GM19438 (cell line): Measurements from ENCODE around the gene NDUFA9.

Source experiments
- ATAC-seq: cut with Tn5 transposase; IDR thresholded peaks from one replicate; pipeline ENCODE4 v1.9.1; 2021; ENCODE audit warnings: low read depth; ENCODE audit not compliant: unreplicated experiment

The NDUFA9 gene

DNA sequence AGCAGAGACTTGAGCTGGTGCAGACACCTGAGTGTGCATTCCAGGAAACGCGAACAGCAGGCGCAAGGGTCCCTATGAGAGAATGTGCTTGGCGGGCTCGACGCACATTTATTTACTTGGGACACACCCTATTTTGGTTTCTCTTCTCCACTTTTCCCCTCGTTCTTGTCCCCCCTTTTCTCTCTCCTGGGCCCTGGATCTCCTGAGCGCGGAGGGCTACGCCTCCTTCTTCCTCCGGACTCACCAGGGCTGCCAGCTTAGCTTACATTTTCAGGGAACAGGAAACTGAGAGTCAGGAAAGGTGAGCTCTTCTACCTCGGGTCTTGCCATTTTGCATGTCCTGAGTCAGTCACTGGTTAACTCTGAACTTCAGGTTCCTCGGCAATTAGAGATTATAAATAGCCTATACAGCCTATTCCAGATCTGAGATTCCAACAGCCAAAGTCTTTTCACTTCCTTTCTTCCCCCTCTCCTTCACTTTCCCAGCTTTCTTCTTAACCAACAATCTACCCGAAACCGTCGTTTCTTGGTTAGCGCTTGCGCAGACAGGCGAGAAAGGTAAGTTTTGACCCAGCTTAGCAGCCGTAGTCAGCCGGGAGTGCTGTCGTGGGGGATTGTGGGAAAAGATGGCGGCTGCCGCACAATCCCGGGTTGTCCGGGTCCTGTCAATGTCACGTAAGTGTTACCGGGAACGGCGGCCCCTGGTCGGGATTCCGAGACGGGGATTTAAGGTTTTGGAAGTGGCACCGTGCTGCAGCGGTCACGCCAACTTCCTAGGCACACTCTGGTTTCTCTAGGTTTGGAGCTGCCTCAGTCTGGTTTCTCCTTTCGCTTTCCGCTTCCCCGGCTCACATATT is at the start of gene NDUFA9, which contains the start of gene AKAP3:
Gene NDUFA9 (plus strand): TSS at position 614 of the 857 bp plus-strand sequence. CDS start 13 bp downstream, at position 627.
Gene AKAP3 (minus strand): TSS at position 551 of the 857 bp plus-strand sequence. CDS start 10,855 bp downstream, outside the sequence.
- peak; percentile 77 for ATAC-seq

GRCh38 chr12:4603421-4603820 is 45.5 kb upstream of the NDUFA9 start:
- ATAC-seq: no peak

DNA sequence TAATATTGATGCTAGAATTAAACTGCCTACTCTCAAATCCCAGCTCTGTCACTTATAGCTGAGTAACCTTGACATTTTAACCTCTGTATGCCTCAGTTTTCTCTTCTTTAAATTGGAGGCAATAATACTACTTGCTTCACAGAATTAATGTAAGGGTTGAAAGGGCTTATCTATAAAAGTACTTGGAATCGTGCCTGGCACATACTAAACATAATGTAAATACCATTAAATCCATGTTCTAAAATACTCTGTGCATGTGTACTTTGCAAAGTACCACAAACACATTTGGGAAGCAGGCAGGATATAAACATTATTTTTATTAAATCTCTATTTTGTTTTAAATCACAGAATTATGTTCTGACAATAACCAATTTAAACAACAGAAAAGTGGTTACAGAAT is 45.0 kb upstream of the NDUFA9 start:
- no peak for ATAC-seq

DNA sequence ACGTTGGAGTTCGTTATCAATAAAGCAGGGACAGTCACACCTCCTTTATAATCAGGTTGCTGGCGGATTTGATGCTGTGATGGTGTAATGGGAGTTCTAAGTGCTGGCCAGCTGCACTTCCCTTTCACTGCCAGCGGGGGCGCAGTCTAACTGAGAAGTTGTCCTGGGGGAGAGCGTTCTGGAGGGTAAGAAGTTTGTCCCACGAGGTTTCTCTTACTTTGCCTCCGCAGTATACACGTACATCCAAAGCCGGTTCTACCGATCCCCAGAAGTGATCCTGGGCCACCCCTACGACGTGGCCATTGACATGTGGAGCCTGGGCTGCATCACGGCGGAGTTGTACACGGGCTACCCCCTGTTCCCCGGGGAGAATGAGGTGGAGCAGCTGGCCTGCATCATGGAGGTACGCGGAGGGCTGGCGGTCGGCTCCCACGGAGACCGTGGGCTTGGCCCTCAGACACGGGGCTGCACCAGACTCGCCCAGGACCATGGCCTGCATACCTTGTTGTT is 44.2 kb upstream of the NDUFA9 start:
- peak; percentile 93 for ATAC-seq

GRCh38 chr12:4607056-4607455 is 41.9 kb upstream of the NDUFA9 start:
- ATAC-seq: no peak

GRCh38 chr12:4609071-4609470 is 39.8 kb upstream of the NDUFA9 start:
- ATAC-seq: no peak

DNA sequence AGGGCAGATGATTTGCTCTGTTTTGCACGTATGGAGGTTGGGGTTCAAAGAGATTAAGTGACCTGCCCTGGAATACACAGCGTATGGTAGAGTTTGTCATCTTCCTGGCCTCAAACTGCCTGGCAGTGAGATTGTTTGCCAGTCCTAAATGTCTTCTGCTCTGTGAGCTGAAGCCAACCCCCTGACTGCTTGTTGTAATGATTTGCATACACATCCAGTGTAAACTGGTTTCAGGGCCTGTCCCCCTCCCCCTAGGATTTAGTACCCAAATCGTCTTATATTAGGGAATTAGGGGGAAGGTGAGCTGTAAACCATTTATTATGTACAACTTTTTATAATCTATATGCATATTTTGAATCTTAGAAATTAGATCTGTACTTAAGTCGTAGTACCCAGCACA is 38.4 kb upstream of the NDUFA9 start:
- no peak for ATAC-seq

DNA sequence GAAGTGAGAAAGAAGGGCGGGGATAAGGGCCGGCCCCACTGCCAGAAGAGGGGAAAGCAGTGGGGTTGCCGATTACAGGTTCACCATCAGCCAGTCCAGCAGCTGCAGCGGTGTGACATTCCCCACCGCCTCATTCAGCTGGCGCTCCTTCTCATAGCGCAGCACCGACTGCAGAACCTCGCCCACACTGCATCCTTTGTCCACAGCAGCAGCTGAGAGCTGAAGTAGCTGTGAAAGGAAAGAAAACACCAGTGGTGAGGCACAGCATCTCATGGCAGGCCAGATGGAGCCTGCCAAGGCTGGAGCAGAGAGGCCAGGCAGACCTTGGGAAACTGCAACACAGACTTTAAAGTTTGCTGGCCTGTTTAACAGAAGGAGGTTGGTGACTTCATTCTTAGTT is 33.2 kb upstream of the NDUFA9 start:
- no peak for ATAC-seq

DNA sequence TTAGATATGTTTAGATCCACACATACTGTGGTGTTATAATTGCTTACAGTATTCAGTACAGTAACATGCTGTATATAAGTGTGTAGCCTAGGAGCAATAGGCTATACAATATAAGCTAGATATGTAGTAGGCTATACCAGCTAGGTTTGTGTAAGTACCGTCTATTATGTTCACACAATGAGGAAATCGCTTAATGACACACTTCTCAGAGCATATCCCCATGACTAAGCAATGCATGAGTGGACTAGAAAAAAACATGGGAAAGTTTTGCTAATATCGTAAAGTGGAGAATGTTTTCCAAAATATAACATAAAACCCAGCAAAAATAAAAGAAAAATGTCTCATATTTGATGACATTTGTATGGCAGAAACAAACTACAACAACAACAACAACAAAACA is 27.4 kb upstream of the NDUFA9 start:
- ATAC-seq: no peak

DNA sequence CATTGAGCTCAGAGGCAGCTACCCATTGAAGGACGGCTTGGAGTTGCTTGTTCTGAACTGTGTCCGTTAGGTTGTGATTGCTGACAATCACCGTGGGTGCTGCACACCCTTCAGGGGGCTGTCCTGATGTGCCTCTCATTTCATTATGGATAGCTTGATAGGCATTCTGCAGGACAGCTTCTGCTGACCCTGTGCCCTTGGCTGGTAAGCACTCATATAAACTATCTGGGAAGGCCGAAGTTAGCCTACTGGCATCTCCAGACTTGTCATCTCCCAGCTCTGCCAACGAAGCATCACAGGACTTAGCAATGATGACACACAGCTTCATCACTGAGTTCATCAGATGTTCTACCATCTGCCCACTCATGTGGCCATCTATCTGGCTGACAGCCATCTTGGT is 22.4 kb upstream of the NDUFA9 start:
- no peak for ATAC-seq

DNA sequence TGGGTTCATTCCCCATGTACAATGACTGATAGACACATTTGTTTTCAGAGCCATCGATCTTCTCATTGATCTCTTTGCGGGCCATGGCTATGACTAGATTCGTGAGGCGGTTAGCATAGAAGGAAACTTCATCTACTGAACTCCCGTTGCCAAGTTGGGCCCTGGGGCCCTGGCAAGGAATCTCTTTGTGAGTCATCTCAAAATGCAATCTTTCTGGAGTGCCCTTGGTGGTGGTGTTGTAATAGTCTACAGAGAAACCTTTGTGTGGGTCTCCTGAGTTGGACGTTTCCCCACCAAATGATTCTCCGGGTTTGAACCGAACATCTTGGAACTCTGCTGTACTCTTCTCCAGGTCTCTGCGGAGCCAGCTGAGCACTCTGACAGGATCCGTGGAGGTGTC is 20.5 kb upstream of the NDUFA9 start:
- no peak for ATAC-seq

DNA sequence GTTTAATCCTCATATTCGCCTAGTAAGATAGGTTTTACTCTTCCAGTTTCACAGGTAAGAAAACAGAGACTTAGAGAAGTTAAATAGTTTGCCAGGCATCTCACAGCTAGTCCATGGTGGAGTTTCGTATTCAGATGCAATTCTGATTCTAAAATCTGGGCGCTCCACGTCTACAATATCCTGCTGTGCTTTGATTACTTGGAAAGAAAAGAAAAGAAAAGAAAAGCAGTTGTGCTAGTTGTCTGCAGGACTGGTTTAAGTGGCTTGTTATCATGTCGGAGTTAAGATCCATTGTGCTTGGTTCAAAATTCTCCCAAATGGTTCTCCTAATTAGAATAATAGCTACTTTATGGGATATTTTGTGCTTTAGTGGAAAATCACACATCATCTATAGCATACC is 18.7 kb upstream of the NDUFA9 start:
- no peak for ATAC-seq

DNA sequence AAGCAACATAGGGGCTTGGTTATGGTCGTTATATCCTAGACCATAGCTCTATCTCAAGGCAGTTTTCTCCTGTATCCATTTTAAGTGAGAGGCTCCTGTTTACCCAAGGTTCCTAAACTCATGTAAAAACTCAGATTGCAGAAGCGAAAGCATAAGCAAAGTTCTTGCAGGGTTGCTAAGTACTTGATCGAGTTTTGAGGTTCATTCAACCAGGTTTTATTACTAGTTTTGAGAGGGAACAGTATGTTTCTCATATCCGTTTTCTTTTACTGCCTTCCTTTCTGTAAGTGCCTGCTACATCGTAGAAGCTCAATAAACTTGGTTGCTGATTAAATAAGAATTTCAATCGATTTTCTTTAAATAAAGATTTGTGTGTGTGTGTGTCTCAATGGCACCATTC is 5.2 kb upstream of the NDUFA9 start:
- no peak for ATAC-seq

DNA sequence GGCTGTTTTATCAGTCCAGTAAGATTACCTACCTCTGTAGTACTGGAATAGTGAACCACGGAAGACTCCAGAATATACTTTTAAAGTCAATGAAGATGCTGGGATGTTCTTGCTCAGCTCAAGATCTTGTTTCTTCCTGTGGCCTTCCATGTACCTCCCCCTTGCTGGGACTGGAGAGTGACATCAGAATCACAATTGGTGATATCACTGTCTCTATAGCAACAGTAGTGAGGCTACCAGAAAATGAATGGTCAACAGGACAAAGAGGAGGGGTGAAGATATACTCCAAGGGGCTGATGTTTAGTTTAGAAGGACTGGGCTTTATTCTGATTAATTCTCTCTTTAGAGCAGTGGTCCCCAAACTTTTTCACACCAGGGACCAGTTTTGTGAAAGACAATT is 3.9 kb upstream of the NDUFA9 start:
- ATAC-seq: no peak

DNA sequence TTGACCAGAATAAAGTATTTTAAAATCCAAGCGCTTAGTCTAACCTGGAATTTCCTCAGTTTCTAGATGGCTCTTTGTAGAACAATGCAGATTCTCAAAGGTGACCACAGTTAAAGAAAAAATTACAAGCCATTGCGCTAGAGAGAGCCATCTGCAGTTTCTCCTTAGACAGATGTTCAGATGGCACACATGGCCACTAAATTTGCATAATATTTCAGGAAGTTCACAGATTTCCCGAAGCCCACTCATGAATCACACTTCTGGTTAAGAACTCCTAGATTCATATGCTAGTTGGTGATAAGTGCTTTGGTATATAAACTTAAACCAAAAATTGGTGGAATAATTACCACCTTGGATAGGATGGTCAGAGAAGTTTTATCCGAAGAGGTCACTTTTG is 812 bp upstream of the NDUFA9 start:
- no peak for ATAC-seq

DNA sequence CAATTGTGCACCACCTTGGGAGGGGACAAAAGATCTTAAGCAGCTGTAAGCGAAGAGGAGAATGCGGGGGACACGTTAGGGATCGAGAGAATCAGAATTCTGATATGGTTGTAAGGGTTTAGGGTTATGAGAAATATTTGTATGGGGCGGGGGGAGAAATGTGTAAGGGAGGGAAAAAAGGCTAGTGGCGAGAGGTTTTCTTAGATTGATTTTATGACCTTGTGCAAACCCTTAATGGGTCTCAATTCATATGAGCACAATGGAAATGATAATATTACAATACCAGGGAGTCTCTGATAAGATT is 396 bp downstream of the NDUFA9 start:
- no peak for ATAC-seq

- no peak for ATAC-seq
These were observed 4.3 kb downstream of the NDUFA9 start for GRCh38 chr12:4653257-4653656.

- no peak for ATAC-seq
These were observed 4.8 kb downstream of the NDUFA9 start for GRCh38 chr12:4653691-4654090.

DNA sequence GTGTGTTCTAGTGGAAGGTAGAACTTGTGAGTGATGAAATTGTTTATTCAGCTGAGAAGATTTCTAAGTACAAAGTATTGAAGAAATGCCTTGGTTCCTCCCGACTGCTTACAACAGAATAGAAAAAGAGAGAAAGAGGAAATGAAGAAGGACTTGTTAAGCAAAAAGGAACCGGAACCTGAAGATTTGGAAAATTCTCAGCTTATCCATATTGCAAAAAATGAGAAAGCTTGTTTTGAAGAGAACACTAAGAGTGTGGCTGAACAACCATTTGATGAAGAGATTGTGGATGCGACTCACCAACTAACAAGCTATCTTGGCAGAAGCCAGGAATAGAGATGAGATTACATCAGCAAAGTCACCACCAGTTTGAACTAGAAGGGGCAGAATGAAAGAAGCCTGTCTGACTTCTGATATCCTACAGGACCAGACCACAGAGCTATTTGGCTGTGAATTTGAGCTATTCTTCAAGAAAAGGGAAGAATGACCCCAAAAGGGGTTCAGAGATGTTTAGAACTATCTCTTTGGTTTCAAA is 15.1 kb downstream of the NDUFA9 start:
- ATAC-seq: no peak

DNA sequence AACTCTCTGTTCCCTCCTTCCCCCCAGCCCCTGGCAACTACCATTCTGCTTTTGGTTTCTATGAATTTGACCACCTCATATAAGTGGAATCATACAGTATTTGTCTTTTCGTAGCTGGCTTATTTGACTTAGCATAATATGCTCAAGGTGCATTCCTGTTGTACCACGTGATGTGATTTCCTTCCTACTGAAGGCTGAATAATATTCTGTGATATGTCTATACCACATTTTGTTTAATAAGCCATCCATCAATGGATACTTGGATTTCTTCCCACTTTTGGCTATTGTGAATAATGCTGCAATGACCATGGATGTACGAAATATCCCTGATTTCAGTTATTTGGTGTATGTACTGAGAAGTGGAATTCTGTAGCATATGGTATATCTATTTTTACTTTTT is 16.3 kb downstream of the NDUFA9 start:
- ATAC-seq: no peak

- ATAC-seq: no peak
These were observed 30.8 kb downstream of the NDUFA9 start for GRCh38 chr12:4679711-4680110.

- ATAC-seq: no peak
These were observed 32.8 kb downstream of the NDUFA9 start for GRCh38 chr12:4681732-4682131.
